PC-9 (cell line): ENCODE results near the gene PSMA6. TPM values are rescaled to one million over a fixed set of nuclear protein-coding genes. Genes with fewer than 3 reads are reported as not detected.
A peak's percentile ranks its signal among the peaks of the same experiment; 100 is the strongest.

ENCODE experiments used
- BruUV-seq: library from RNA; stranded (reverse); fragments of 400-500 nt; replicated peaks from 2 replicates; lab custom pipeline; 2021; lab: Mats Ljungman, UMichigan
- CTCF ChIA-PET: fragments of 300-600 bp; sonication (Branson Sonifier 250); formaldehyde crosslinking; loops from one replicate; lab custom pipeline; 2022; ENCODE audit warnings: antibody characterized with exemption; lab: Charles Lee
- POLR2A ChIA-PET: fragments of 300-600 bp; sonication (Branson Sonifier 250); formaldehyde crosslinking; loops from one replicate; lab custom pipeline; 2022; ENCODE audit warnings: antibody characterized with exemption; ENCODE audit not compliant: unreplicated experiment; lab: Charles Lee
- DNase-seq, 2 experiments: peaks; one replicate each; pipeline versions ENCODE4 v3.0.0 to v3.0.0-alpha.2; 2015 to 2022; ENCODE audit warnings: mixed read lengths in 1 of 2
- H2AFZ ChIP-seq: fragments of 200-600 bp; sonication (generic); 2 replicates; pipeline ENCODE4 v1.8.1; 2017; ENCODE audit warnings: antibody characterized with exemption
- H3F3A ChIP-seq: fragments of 200-600 bp; sonication (generic); 2 replicates; pipeline ENCODE4 v1.8.1; 2017; ENCODE audit warnings: antibody characterized with exemption, mild to moderate bottlenecking, low read depth; ENCODE audit not compliant: insufficient read depth
- H3K27ac ChIP-seq: fragments of 200-600 bp; sonication (generic); 2 replicates; pipeline ENCODE4 v1.6.1; 2016; ENCODE audit warnings: mixed run types
- H3K27me3 ChIP-seq: fragments of 200-600 bp; sonication (generic); 2 replicates; pipeline ENCODE4 v1.6.1; 2016; ENCODE audit warnings: low read depth, mixed run types; ENCODE audit not compliant: insufficient read depth
- H3K36me3 ChIP-seq: fragments of 200-600 bp; sonication (generic); 2 replicates; pipeline ENCODE4 v1.6.1; 2016; ENCODE audit warnings: low read depth, mixed run types
- H3K4me1 ChIP-seq: fragments of 200-600 bp; sonication (generic); replicated peaks from 2 replicates; pipeline ENCODE4 v1.6.1; 2016; ENCODE audit warnings: mixed run types; ENCODE audit not compliant: insufficient read depth
- H3K4me2 ChIP-seq: fragments of 200-600 bp; sonication (generic); 2 replicates; pipeline ENCODE4 v1.6.1; 2017; ENCODE audit warnings: mixed run types
- H3K4me3 ChIP-seq: fragments of 200-600 bp; sonication (generic); 2 replicates; pipeline ENCODE4 v1.6.1; 2016; ENCODE audit warnings: mixed run types
- H3K79me2 ChIP-seq: fragments of 200-600 bp; sonication (generic); 2 replicates; pipeline ENCODE4 v1.6.1; 2017; ENCODE audit warnings: low read depth, mixed run types
- H3K9me2 ChIP-seq: fragments of 200-600 bp; sonication (generic); 2 replicates; pipeline ENCODE4 v1.8.1; 2017; ENCODE audit warnings: mild to moderate bottlenecking; ENCODE audit not compliant: insufficient read depth
- H3K9me3 ChIP-seq: fragments of 200-600 bp; sonication (generic); 2 replicates; pipeline ENCODE4 v1.8.1; 2016; ENCODE audit warnings: low read depth; ENCODE audit not compliant: insufficient read depth
- H4K20me1 ChIP-seq: fragments of 200-600 bp; sonication (generic); 2 replicates; pipeline ENCODE4 v1.8.1; 2017; ENCODE audit not compliant: insufficient read depth
- CTCF ChIP-seq: fragments of 200-600 bp; sonication (generic); conservative IDR thresholded peaks from 2 replicates; pipeline ENCODE4 v1.6.1; 2017; ENCODE audit warnings: mixed run types, antibody characterized with exemption, mild to moderate bottlenecking, moderate library complexity
- EZH2 ChIP-seq: fragments of 200-600 bp; sonication (generic); IDR thresholded peaks from 2 replicates; pipeline ENCODE4 v1.8.0; 2017; ENCODE audit warnings: antibody characterized with exemption, low read depth
- intact Hi-C: fragments of 100-400 bp; cut with micrococcal nuclease; formaldehyde crosslinking; loops from one replicate; pipeline ENCODE4 v1.10.0; 2022; ENCODE audit not compliant: unreplicated experiment
- total RNA-seq: library from RNA; stranded (reverse); gene quantifications from 2 replicates; pipeline ENCODE4 v1.2.3, GENCODE V29; 2021

PSMA6 gene
- total RNA-seq, 1 experiment from 2014 or later: 188 TPM

GRCh38 chr14:35287431-35288013, 4.7 kb upstream of the PSMA6 start:
- Histone ChIP-seq H3K9me2 (no peaks in the 10 kb centered on the region), H3K4me3 (no peak overlapping the region), H3K9me3 (no peaks in the 10 kb centered on the region), H3K27ac (no peak overlapping the region), H3K4me2 (no peak overlapping the region), H2AFZ (no peak overlapping the region), H3K27me3 (no peaks in the 10 kb centered on the region), H3K36me3 (no peaks in the 10 kb centered on the region), H3K4me1 (no peaks in the 10 kb centered on the region), H3K79me2 (peaks cover 2% of the 10 kb centered on the region), H3F3A (no peaks in the 10 kb centered on the region), H4K20me1 (no peaks in the 10 kb centered on the region)
- no TSS peak for BruUV-seq
- POLR2A ChIA-PET: interaction anchor here (0.6 kb wide), 1 partner anchor 23 kb away, joined by 3 read pairs; no protein-coding TSS in a partner anchor
- CTCF ChIA-PET: no interaction called here
- no peak for DNase-seq
- intact Hi-C loops: no loop called here
- TF ChIP-seq EZH2: no peak
- TF ChIP-seq CTCF: no peak

GRCh38 chr14:35289623-35290022, 2.6 kb upstream of the PSMA6 start:
- H3F3A ChIP-seq: no peaks in the 10 kb centered on the region
- peaks cover 6% of the 10 kb centered on the region for H3K4me1 ChIP-seq
- H2AFZ ChIP-seq: no peak overlapping the region
- TF ChIP-seq CTCF: no peak
- TF ChIP-seq EZH2: no peak
- H3K4me2 ChIP-seq: no peak overlapping the region
- H3K27me3 ChIP-seq: no peaks in the 10 kb centered on the region
- ChIA-PET POLR2A (no interaction called here), CTCF (interaction anchor here (0.7 kb wide), 1 partner anchor 11 kb away, joined by 6 read pairs; no protein-coding TSS in a partner anchor)
- H3K9me3 ChIP-seq: no peaks in the 10 kb centered on the region
- H3K9me2 ChIP-seq: no peaks in the 10 kb centered on the region
- peaks cover 23% of the 10 kb centered on the region for H3K79me2 ChIP-seq
- H3K27ac ChIP-seq: no peak overlapping the region
- H3K4me3 ChIP-seq: no peak overlapping the region
- H3K36me3 ChIP-seq: no peaks in the 10 kb centered on the region
- no TSS peak for BruUV-seq
- no peak for DNase-seq
- intact Hi-C loops: loop anchor here (5.0 kb wide), 1 partner anchor 242 kb away; the partner anchor contains the start of gene FAM177A1
- no peaks in the 10 kb centered on the region for H4K20me1 ChIP-seq

- CTCF ChIA-PET: interaction anchor here (1.1 kb wide), 1 partner anchor 78 kb away, joined by 3 read pairs; no protein-coding TSS in a partner anchor
- Histone ChIP-seq H3K36me3 (no peaks in the 10 kb centered on the region), H3K4me3 (peak overlapping the region; percentile 94), H3K4me2 (peak overlapping the region; percentile 98), H4K20me1 (no peaks in the 10 kb centered on the region; the same call in 1 of the 2 replicates), H3K9me2 (no peaks in the 10 kb centered on the region), H3K27me3 (no peaks in the 10 kb centered on the region), H3K4me1 (peaks cover 21% of the 10 kb centered on the region), H3F3A (no peaks in the 10 kb centered on the region), H3K27ac (peak overlapping the region; percentile 67), H2AFZ (peak overlapping the region; percentile 69), H3K9me3 (no peaks in the 10 kb centered on the region), H3K79me2 (peaks cover 57% of the 10 kb centered on the region)
- DNase-seq: no peak
- no peak for TF ChIP-seq CTCF
- no peak for TF ChIP-seq EZH2
- POLR2A ChIA-PET: interaction anchor here (0.7 to 1.0 kb wide), 4 partner anchors 12 to 112 kb away, joined by 3 to 5 read pairs (median 4); partner anchors contain the start of gene NFKBIA
- intact Hi-C loops: loop anchor here (1.0 to 5.0 kb wide), 3 partner anchors 40 to 246 kb away; partner anchors contain the start of genes FAM177A1 and PPP2R3C
- BruUV-seq: no TSS peak
Observed at GRCh38 chr14:35292770-35293561, 784 bp downstream of the PSMA6 start.
